HEK293T (cell line): ENCODE results near the gene ANO2.

Source experiments
- BHLHE40 ChIP-seq: fragments of 450-650 bp; IDR thresholded peaks from 2 replicates; pipeline ENCODE4 v1.6.1; 2016; ENCODE audit warnings: mild to moderate bottlenecking, moderate library complexity, borderline replicate concordance
- ELF4 ChIP-seq: fragments of 450-650 bp; IDR thresholded peaks from 2 replicates; pipeline ENCODE4 v1.6.1; 2017; ENCODE audit warnings: antibody characterized with exemption
- FOXA1 ChIP-seq: fragments of 450-650 bp; IDR thresholded peaks from 2 replicates; pipeline ENCODE4 v1.6.1; 2016; ENCODE audit warnings: mild to moderate bottlenecking
- FOXM1 ChIP-seq: fragments of 450-650 bp; IDR thresholded peaks from 2 replicates; pipeline ENCODE4 v1.6.1; 2017; ENCODE audit warnings: mild to moderate bottlenecking, borderline replicate concordance
- L3MBTL2 ChIP-seq: fragments of 450-650 bp; conservative IDR thresholded peaks from 2 replicates; pipeline ENCODE4 v1.6.1; 2016; ENCODE audit warnings: mild to moderate bottlenecking
- SP1 ChIP-seq: fragments of 450-650 bp; IDR thresholded peaks from 2 replicates; pipeline ENCODE4 v1.6.1; 2017
- SUZ12 ChIP-seq: fragments of 450-650 bp; IDR thresholded peaks from 2 replicates; pipeline ENCODE4 v1.6.1; 2016; ENCODE audit warnings: mild to moderate bottlenecking

GRCh38 chr12:5900533-5901205, 44.4 kb downstream of the ANO2 start:
- TF ChIP-seq ELF4 (no peak), SUZ12 (no peak), L3MBTL2 (no peak), FOXA1 (no peak), SP1 (no peak), FOXM1 (no peak), BHLHE40 (no peak)
